Measurements from ENCODE around the gene IKZF4. TPM values are rescaled to one million over a fixed set of nuclear protein-coding genes. Genes with fewer than 3 reads are reported as not detected.
"Not testable (repeated sequence)": the region's sequence is repeated elsewhere in the genome, so short reads cannot be mapped to it uniquely, and the experiment has no call there.

The IKZF4 gene
- total RNA-seq, 2 experiments from 2014 or later: 22.5 to 22.9 TPM

DNA sequence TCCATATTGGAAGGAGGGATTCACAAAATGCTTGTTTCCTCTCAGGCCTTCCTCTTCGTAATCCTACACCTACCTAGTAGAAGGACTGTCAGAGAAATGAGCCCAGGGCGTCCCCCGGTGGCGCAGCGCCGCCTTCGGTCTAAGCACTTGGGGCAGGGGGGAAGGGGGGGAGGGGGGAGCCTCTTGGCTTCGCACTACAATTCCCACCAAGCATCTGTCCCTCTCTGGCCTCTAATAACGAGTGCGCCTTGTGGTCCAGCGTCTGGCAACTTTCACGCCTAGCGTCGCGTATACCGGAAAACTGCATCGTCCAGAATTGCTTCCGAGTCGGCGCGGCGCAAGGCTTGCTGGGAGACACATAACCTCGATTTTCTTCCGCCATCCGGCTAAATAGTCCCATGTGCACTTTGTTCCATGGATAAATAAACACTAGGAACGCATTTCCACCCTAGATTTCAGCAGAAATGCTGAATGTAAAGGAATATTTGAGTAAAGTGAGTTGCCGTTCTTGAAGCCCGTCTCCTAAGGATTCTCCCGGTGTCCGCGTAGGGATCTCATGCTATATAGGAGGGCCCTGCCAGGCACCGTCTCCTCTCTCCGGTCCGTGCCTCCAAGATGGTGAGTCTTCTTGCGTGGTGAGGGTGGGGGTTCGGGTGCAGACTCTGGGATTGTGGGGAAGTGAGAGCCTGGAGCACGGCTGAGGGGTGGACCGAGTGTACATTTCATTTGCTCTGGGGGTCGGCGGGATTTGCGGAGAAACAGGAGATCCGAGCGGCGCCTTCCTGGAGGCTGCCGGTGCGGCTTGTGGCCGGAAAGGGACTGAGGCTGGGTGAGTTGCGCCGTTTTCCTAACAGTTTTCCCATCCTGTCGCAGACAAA, 20.9 kb downstream of the IKZF4 start, which contains the start of gene RPS26:
TSS of gene RPS26 (plus strand) at position 367 of the 878 bp plus-strand sequence. CDS start at position 616, 249 bp downstream.
- peak within 1 kb of the TSS; percentile 97 for H3K4me3 Mint-ChIP-seq

DNA sequence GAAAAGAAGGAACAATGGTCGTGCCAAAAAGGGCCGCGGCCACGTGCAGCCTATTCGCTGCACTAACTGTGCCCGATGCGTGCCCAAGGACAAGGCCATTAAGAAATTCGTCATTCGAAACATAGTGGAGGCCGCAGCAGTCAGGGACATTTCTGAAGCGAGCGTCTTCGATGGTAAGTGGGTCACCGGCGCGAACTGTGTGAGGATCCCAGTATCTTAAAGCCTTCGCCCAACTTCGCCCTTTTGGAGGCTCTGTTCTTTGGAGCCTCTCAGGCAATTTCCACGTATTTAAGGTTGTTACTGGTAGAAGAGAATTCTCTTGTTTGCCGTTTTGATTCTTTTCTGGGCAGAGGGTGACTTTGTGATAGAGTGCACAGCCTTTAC, 21.6 kb downstream of the IKZF4 start:
- H3K27ac Mint-ChIP-seq: peak overlapping the region; percentile 97
- peaks cover 63% of the 10 kb centered on the region for H3K4me1 Mint-ChIP-seq
- not testable (repeated sequence) for H3K27me3 Mint-ChIP-seq, DNase-seq, H3K9me3 Mint-ChIP-seq
- H3K36me3 Mint-ChIP-seq: peaks cover 48% of the 10 kb centered on the region
- H3K4me3 Mint-ChIP-seq: peak overlapping the region; percentile 97

More for the DNA sequence above, 20.9 kb downstream of the IKZF4 start, which contains the start of gene RPS26:
- DNase-seq: peak; percentile 93
- Mint-ChIP-seq H3K27me3 (no peaks in the 10 kb centered on the region), H3K4me1 (peaks cover 59% of the 10 kb centered on the region), H3K27ac (peak within 1 kb of the TSS; percentile 97), H3K9me3 (no peaks in the 10 kb centered on the region), H3K36me3 (peaks cover 49% of the 10 kb centered on the region)

DNA sequence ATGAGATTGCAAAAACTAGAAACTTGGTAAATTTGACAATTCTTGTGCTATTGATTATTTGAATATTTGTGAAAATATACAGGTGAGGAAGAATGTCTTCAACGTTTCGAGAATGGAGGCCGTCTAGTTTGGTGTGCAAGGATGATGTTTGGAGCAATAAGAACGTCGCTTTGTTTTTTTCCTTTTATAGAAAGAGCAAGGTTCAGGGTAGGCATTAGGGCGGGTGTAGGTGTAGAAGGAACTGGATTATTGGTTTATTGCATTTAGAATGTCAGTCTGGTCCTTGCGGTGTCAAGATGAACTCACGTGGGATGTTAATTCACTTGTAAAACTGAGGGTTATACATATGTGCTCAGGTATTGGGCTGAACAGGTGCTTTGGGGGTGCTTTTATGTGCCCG, 22.0 kb downstream of the IKZF4 start:
- no peak for DNase-seq
- H3K27ac Mint-ChIP-seq: peak overlapping the region; percentile 97
- H3K9me3 Mint-ChIP-seq: no peaks in the 10 kb centered on the region
- H3K4me1 Mint-ChIP-seq: peaks cover 60% of the 10 kb centered on the region
- peak overlapping the region; percentile 97 for H3K4me3 Mint-ChIP-seq
- H3K36me3 Mint-ChIP-seq: peaks cover 48% of the 10 kb centered on the region
- no peaks in the 10 kb centered on the region for H3K27me3 Mint-ChIP-seq

DNA sequence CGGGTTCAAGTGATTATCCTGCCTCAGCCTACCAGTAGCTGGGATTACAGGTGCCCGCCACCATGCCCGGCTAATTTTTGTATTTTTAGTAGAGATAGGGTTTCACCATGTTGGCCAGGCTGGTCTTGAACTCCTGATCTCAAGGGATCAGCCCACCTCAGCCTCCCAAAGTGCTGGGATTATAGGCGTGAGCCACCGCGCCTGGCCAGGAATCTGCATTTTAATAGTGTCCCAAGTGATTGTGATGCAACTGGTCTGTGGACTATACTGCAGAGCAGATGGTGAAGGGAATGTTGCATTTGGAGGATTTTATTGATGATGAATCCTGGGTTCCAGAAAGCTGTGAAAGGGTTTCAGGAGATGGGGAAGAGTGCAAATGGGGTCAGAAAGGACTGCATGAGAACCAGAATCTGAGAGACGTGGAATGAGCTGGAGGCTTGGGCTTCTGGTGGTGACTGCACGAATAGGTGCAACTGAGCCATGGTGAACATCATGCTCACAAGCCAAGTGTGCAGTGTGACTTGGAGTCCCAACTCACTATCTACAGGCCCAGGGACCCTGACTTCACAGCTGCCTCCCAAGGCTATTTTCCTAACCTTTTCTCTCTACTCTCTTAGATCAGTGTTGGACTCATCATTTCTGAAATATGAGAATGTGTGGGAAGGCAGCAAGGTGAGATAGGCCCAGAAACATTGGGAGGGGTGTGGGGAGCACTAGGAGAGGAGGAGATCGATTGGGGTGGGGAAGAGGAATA, 25.4 kb downstream of the IKZF4 start:
- peaks cover 29% of the 10 kb centered on the region for H3K36me3 Mint-ChIP-seq
- H3K9me3 Mint-ChIP-seq: no peaks in the 10 kb centered on the region
- H3K4me1 Mint-ChIP-seq: peaks cover 32% of the 10 kb centered on the region
- no peaks in the 10 kb centered on the region for H3K27me3 Mint-ChIP-seq
- H3K4me3 Mint-ChIP-seq: no peak overlapping the region
- no peak for DNase-seq
- peak overlapping the region; percentile 46 for H3K27ac Mint-ChIP-seq

DNA sequence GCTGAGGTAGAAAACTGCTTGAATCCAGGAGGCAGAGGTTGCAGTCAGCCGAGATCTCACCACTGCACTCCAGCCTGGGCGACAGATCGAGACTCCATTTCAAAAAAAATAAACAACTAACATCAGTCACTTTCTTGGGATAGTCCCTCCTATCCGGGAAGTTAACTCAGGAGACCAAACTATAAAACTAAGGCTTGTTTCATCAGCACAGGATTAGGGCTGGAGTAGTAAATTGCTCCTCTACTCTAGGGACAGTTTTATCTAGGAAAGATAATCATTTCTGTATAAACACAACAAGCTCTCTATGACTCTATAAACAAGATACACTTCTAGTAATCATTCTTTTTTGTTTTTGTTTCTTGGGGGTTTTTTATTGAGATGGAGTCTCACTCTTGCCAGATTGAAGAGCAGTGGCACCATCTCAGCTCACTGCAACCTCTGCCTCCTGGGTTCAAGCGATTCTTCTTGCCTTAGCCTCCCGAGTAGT, 32.6 kb downstream of the IKZF4 start:
- Mint-ChIP-seq H3K4me1 (no peaks in the 10 kb centered on the region), H3K9me3 (no peaks in the 10 kb centered on the region), H3K27me3 (no peaks in the 10 kb centered on the region), H3K36me3 (no peaks in the 10 kb centered on the region), H3K4me3 (no peak overlapping the region), H3K27ac (no peak overlapping the region)
- DNase-seq: no peak

DNA sequence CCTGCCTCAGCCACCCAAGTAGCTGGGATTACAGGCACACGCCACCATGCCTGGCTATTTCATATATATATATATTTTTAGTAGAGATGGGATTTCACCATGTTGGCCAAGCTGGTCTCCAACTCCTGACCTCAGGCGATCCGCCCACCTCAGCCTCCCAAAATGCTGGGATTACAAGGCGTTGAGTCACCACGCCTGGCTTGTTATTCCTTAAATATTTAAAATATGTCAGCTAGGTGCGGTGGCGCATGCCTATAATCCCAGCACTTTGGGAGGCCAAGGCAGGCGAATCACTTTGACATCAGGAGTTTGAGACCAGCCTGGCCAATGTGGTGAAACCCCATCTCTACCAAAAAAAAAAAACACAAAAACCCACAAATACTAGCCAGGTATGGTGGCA, 39.1 kb downstream of the IKZF4 start:
- DNase-seq, H3K27ac Mint-ChIP-seq, H3K4me3 Mint-ChIP-seq, H3K36me3 Mint-ChIP-seq, H3K4me1 Mint-ChIP-seq, H3K9me3 Mint-ChIP-seq, H3K27me3 Mint-ChIP-seq: not testable (repeated sequence)

DNA sequence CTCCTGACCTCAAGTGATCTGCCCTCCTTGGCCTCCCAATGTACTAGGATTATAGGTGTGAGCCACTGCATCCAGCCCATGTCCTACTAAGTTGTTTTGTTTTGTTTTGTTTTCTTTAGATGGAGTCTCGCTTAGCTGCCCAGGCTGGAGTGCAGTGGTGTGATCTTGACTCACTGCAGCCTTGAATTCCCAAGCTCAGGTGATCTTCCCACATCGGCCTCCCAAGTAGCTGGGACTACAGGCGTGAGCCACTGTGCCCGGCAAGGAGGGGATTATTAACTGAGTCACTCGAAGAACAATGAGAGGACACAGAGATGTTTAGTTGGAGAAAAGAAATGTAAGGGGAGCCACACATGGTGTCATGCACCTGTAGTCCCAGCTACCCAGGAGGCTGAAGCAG, 41.1 kb downstream of the IKZF4 start:
- no peak overlapping the region for H3K4me3 Mint-ChIP-seq
- no peak overlapping the region for H3K27ac Mint-ChIP-seq
- H3K36me3 Mint-ChIP-seq: no peaks in the 10 kb centered on the region
- no peaks in the 10 kb centered on the region for H3K27me3 Mint-ChIP-seq
- no peaks in the 10 kb centered on the region for H3K9me3 Mint-ChIP-seq
- peaks cover 2% of the 10 kb centered on the region for H3K4me1 Mint-ChIP-seq
- DNase-seq: no peak

DNA sequence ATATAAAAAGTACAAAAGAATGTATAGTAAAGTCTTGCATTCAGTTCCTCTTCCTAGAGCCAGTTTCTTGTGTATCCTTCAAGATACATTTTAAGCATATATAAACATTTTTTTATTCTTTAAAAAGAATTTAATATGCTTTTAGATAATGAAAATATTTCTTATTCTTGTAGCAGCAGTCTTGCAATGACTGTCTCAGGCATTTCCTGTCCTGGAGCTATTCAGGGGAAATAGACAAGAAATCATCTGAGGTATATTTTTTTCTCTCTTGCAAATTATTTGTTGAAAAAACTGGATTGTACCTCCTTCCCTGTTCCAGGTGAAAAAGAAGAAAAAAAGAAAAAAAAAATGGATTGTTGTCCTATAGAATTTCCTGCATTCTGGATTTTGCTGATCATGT, 42.2 kb downstream of the IKZF4 start:
- DNase-seq: no peak
- Mint-ChIP-seq H3K27me3 (no peaks in the 10 kb centered on the region), H3K27ac (no peak overlapping the region), H3K9me3 (no peaks in the 10 kb centered on the region), H3K4me3 (no peak overlapping the region), H3K4me1 (peaks cover 2% of the 10 kb centered on the region), H3K36me3 (no peaks in the 10 kb centered on the region)

DNA sequence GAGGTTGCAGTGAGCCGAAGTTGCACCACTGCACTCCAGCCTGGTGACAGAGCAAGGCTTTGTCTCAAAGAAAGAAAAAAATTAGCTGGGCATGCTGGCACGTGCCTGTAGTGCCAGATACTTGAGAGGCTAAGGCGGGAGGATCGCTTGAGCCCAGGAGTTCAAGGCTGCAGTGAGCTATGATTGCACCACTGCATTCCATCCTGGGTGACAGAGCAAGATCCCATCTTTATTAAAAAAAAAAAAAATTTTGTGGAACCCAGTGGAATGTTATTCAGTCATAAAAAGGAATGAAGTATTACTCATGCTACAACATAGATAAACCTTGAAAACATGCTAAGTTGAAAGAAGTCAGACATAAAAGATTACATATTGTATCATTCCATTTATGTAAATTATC, 50.8 kb downstream of the IKZF4 start:
- DNase-seq: no peak
- Mint-ChIP-seq H3K9me3 (no peaks in the 10 kb centered on the region), H3K27ac (no peak overlapping the region), H3K4me3 (no peak overlapping the region), H3K27me3 (no peaks in the 10 kb centered on the region), H3K36me3 (no peaks in the 10 kb centered on the region), H3K4me1 (peaks cover 2% of the 10 kb centered on the region)

DNA sequence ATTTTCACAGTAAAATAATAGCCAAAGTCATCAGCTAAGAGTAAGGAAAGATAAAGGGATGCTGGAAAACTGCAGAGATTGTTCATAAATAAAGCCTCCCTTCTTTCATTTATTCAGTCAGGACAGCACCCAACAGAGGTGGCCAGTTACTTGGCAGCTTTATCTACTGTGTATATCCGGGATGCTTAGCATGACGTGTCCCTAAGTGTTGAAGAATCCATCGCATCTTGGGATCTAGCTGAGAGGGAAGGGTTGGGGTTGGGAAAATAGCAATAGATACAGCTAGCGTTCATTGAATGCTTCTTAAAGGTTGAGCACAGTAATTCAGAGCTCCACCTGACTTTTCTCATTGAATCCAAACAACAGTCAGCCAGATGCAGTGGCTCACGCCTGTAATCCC, 53.6 kb downstream of the IKZF4 start:
- Mint-ChIP-seq H3K4me3 (no peak overlapping the region), H3K27ac (no peak overlapping the region), H3K9me3 (no peaks in the 10 kb centered on the region), H3K36me3 (no peaks in the 10 kb centered on the region), H3K4me1 (no peaks in the 10 kb centered on the region), H3K27me3 (no peaks in the 10 kb centered on the region)
- DNase-seq: no peak

DNA sequence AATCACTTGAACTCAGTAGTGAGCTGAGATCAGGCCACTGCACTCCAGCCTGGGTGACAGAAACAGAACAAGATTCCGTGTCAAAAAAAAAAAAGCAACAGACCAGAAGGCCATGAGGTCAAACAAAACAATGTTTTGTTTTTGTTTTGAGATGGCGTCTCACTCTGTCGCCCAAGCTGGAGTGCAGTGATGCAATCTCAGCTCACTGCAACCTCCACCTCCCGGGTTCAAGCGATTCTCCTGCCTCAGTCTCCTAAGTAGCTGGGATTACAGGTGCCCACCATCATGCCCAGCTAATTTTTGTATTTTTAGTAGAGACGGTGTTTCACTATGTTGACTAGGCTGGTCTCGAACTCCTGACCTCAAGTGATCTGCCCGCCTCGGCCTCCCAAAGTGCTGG, 57.1 kb downstream of the IKZF4 start:
- Mint-ChIP-seq H3K4me1 (peaks cover 10% of the 10 kb centered on the region), H3K27me3 (peaks cover 14% of the 10 kb centered on the region)
- not testable (repeated sequence) for H3K36me3 Mint-ChIP-seq, H3K4me3 Mint-ChIP-seq, H3K27ac Mint-ChIP-seq, DNase-seq, H3K9me3 Mint-ChIP-seq

DNA sequence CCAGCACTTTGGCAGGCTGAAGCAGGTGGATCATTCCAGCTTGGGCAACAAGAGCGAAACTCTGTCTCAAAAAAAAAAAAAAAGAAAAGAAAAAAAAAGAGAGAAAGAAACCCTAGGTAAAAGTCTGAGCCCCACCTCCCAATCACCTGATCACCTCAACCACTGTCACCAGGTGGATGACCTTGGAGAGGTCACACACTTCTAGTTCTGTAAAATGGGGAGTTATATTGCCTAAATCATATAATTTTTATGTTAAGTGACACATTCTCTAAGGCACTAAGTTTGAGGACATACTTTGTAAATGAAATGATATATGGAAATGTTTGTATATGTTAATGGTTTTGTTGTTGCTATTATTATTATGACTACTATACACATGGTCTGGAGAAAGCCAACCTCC, 57.6 kb downstream of the IKZF4 start:
- Mint-ChIP-seq H3K4me1 (peaks cover 10% of the 10 kb centered on the region), H3K36me3 (no peaks in the 10 kb centered on the region), H3K9me3 (no peaks in the 10 kb centered on the region), H3K27ac (no peak overlapping the region), H3K27me3 (peaks cover 14% of the 10 kb centered on the region), H3K4me3 (peak overlapping the region; percentile 78)
- DNase-seq: no peak

DNA sequence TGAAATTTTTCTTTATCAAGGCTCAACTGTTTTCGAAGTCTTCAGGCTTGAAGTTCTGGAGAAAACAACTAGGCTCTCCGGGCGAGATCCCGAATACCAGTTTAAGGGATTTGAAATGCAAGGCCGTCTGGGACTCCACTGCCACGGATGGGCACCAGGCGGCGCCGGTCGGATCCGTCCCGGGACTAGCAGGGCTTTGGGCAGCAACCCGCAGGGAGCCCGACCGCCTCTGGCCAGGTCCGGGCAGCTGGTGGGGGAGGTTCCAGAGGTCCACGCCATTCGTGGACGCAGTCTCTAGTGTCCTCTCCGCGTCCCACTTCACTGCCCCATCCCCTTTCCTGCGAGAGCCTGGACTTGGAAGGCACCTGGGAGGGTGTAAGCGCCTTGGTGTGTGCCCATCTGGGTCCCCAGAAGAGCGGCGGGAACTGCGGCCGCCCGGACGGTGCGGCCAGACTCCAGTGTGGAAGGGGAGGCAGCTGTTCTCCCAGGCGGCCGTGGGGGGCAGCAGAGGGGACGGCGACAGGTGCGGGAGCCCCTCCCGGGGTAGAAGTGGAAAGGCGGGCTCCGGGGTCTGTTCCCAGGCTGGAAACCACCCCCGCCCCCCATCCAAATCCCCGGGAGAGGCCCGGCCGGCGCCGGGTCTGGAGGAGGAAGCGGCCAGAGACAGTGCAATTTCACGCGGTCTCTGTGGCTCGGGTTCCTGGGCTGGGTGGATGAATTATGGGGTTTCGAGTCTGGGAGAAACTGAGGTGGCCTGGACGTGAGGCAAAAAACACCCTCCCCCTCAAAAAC, 58.3 kb downstream of the IKZF4 start:
- H3K4me3 Mint-ChIP-seq: peak overlapping the region; percentile 78
- peak overlapping the region; percentile 34 for H3K27ac Mint-ChIP-seq

DNA sequence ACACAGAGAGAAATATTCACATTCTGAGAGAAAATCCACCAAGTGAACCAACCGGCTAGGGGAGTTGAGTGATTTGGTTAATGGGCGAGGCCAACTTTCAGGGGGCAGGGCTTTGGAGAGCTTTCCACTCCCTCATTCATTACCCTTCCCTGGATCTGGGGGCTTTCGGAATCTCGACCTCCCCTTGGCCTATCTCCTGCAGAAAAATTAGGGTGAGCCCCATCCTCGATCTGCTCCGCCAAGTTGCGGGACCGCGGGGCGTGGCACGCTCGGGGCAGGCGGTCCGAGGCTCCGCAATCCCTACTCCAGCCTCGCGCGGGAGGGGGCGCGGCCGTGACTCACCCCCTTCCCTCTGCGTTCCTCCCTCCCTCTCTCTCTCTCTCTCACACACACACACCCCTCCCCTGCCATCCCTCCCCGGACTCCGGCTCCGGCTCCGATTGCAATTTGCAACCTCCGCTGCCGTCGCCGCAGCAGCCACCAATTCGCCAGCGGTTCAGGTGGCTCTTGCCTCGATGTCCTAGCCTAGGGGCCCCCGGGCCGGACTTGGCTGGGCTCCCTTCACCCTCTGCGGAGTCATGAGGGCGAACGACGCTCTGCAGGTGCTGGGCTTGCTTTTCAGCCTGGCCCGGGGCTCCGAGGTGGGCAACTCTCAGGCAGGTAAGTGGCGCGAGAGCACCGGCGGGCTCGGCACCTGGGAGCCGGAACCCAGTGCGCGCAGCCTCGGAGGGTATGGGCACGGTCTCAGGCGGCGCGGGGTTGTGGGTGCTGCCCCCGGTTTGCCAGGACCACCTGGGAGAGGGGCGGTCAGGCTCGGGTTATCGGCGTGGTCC, 59.1 kb downstream of the IKZF4 start, which contains the start of gene ERBB3:
TSS of gene ERBB3 (plus strand) at position 443 of the 833 bp plus-strand sequence. CDS start at position 579, 136 bp downstream.
- Mint-ChIP-seq H3K27ac (peak within 1 kb of the TSS; percentile 34), H3K36me3 (no peaks in the 10 kb centered on the region)
- peak; percentile 73 for DNase-seq

More for the DNA sequence above, 58.3 kb downstream of the IKZF4 start:
- H3K4me1 Mint-ChIP-seq: peaks cover 10% of the 10 kb centered on the region
- peak; percentile 65 for DNase-seq
- H3K27me3 Mint-ChIP-seq: peaks cover 14% of the 10 kb centered on the region
- no peaks in the 10 kb centered on the region for H3K36me3 Mint-ChIP-seq
- no peaks in the 10 kb centered on the region for H3K9me3 Mint-ChIP-seq

More for the DNA sequence above, 59.1 kb downstream of the IKZF4 start, which contains the start of gene ERBB3:
- Mint-ChIP-seq H3K27me3 (peaks cover 14% of the 10 kb centered on the region), H3K9me3 (no peaks in the 10 kb centered on the region), H3K4me1 (peaks cover 10% of the 10 kb centered on the region), H3K4me3 (peak within 1 kb of the TSS; percentile 78)
